ENCODE results near the gene DMTF1. TPM values are rescaled to one million over a fixed set of nuclear protein-coding genes. Genes with fewer than 3 reads are reported as not detected.

Gene DMTF1
- total and polyA plus RNA-seq, 2 of the 8 experiments (the other 6 are each of a cell fraction or from before 2014, with no cell fraction given), result 86.0 to 115 TPM

GRCh38 chr7:87173471-87173870, 21.2 kb downstream of the DMTF1 start (continued):
- TF ChIP-seq SP4 (IDR thresholded peaks at IDR 0.05; ENCODE audit: low read length) (no peak), RFX5 (IDR thresholded peaks at IDR 0.05; ENCODE audit: borderline replicate concordance, low read depth, low read length) (no peak), CBX8 (IDR thresholded peaks at IDR 0.05; ENCODE audit: borderline replicate concordance, low read depth, low read length) (no peak), HDAC2 (IDR thresholded peaks at IDR 0.05; ENCODE audit: borderline replicate concordance in 1 of 2, low read depth in 2 of 2, low read length in 2 of 2) (no peak), CEBPB (IDR thresholded peaks at IDR 0.05; ENCODE audit: low read depth, low read length) (no peak), CBX5 (IDR thresholded peaks at IDR 0.05; ENCODE audit: low read depth, low read length) (no peak), NANOG (IDR thresholded peaks at IDR 0.05; ENCODE audit: insufficient read depth, low read depth, low read length, poor library complexity, severe bottlenecking) (no peak)
